Fibroblast of villous mesenchyme (primary cell): ENCODE results near the gene SSPN. TPM values are rescaled to one million over a fixed set of nuclear protein-coding genes. Genes with fewer than 3 reads are reported as not detected.

Experiments used
- DNase-seq: peaks from one replicate; pipeline ENCODE4 v3.0.0-alpha.2; 2010; ENCODE audit warnings: low read depth
- H3K4me3 ChIP-seq: 2 replicates; pipeline ENCODE4 v1.5.1; 2011; ENCODE audit warnings: low read depth, mild to moderate bottlenecking, low read length
- CTCF ChIP-seq: IDR thresholded peaks from 2 replicates; pipeline ENCODE4 v1.5.1; 2012; ENCODE audit warnings: low read depth, mild to moderate bottlenecking, low read length; ENCODE audit not compliant: insufficient read depth
- total RNA-seq: library from RNA; depleted of rRNA; stranded (reverse); fragments of >200 nt; gene quantifications from 2 replicates; pipeline ENCODE4 v1.2.3, GENCODE V29; 2012

SSPN gene
- total RNA-seq, 1 donor = 22.0 TPM

DNA sequence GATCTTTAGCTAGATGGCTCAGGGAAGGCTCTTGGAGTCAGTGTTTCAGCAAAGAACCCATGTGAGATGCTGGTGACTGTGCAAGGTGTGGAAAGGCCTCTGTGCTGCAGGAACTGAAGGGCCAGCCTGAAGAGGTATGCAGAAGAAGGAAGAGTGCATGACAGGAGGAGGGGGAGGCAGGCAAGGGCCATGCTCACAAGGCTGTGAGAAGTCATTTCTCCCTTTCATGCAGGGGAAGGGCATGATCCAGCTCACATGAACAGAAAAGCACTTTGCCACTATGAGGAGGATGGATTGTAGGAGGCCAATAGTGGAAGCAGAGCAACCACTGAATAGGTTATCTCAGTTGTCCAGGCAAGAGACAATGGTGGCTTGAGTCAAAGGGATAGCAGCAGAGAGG, 83.7 kb downstream of the SSPN start:
- no peak overlapping the region for H3K4me3 ChIP-seq

DNA sequence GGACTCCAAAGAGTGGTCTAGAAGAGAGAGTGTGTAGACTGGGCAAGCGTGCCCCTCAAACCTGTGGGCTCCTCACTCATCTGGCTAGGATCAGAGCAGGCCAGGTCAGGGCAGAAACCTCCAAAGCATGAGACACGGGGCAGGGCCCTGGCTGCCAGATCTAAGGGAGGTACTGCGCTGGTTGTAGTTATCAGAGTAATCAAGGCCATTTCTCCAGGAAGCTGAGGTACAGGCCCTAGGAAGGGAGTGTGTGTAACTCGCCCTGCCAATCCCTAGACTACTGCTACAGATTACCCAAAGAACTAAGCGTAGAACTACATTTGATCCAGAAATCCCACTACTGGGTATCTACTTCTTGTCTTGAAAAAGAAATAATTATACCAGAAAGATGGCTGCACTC, 84.5 kb downstream of the SSPN start:
- no peak overlapping the region for H3K4me3 ChIP-seq
- TF ChIP-seq CTCF = no peak
- no peak for DNase-seq

More for the DNA sequence above, 83.7 kb downstream of the SSPN start:
- no peak for DNase-seq
- no peak for TF ChIP-seq CTCF

DNA sequence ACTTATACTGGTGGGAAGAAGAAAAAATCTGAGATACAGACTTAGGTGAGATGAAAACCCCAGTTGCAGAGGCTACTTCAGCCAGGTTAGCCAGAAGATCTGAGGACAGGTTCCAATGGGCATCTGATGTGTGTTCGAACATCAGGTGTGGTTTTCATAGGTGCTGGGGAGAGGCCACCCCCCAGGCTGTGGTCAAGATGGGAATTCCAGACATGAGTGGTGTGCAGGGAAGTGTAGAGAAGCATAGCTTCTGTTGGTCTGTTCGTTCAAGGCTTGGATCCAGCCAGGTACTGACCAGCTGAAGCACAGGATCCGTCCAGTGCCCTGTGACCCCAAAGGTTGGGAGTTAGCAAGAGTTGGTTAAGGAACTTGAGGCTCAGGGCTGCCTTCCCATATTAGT, 85.5 kb downstream of the SSPN start:
- DNase-seq = no peak
- TF ChIP-seq CTCF = no peak
- H3K4me3 ChIP-seq = no peak overlapping the region

DNA sequence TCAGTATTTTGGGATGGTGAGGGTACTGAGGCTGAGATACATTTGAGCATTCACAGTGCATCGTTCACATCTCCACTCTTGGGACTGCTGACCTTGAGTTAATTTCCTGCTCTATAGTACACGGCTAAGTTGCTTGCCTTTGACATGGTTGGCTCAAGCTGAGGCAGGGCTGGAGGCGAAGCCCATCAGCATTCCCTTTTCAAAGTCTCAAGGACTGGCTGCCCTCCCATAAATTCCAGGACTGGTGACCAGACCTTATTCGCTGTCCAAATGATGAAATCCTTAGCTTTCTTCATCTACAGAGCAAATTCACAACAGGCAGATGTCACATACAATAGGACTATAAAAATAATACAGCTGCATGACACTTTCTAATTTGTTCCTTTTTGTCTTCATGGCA, 85.9 kb downstream of the SSPN start:
- TF ChIP-seq CTCF = no peak
- H3K4me3 ChIP-seq = no peak overlapping the region
- DNase-seq = no peak

DNA sequence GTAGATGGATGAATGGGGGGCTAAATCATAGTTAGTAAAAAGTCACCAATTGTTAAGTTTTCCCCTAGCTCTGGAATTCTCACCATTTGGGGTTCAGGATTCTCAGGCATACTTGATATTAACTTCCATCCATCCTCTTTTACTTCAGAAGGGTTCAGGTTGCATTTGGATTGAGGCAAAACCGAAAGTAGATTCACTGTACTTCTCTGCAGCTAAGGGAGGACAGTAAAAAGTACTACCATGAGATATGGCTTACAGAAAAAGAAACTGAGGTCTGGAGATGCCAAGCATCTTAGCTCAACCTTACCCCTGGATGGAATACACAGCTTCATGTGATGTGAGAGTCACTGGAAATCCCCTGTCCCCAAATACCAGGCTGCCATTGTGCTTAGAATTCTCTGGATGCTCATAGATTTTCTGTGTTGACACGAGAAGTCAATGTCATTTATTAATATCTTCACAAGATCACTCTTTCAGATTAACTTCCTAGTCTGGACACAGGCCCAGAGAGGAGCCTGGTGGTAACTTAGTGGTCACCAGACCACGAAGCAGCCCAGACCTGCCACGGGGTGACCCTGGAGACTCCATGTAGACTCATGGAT, 87.1 kb downstream of the SSPN start:
- TF ChIP-seq CTCF = no peak
- DNase-seq = no peak
- H3K4me3 ChIP-seq = no peak overlapping the region

- no peak for DNase-seq
- TF ChIP-seq CTCF = no peak
- H3K4me3 ChIP-seq = no peak overlapping the region
Observed at GRCh38 chr12:26283046-26283445, 87.7 kb downstream of the SSPN start.

DNA sequence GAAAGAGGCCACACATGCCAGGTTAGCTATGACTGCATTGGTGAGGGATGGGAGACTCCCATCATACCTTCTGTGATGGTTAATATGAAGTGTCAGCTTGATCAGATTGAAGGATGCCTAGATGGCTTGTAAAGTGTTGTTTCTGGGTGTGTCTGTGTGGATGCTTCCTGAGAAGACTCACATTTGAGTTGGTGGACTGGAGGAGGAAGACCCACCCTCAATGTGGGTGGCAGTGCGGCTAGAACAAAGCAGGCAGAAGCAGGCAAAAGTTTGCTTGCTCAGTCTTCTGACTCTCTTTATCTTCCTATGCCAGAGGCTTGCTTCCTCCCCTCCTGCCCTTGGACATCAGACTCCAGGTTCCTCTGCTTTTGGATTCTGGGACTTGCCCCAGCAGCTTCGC, 88.2 kb downstream of the SSPN start:
- no peak for DNase-seq
- no peak overlapping the region for H3K4me3 ChIP-seq

More for the DNA sequence above, 88.2 kb downstream of the SSPN start:
- no peak for TF ChIP-seq CTCF
